ENCODE measurements around the gene ZMYND19.
"Not testable (repeated sequence)": the region's sequence is repeated elsewhere in the genome, so short reads cannot be mapped to it uniquely, and the experiment has no call there.

The ZMYND19 gene

DNA sequence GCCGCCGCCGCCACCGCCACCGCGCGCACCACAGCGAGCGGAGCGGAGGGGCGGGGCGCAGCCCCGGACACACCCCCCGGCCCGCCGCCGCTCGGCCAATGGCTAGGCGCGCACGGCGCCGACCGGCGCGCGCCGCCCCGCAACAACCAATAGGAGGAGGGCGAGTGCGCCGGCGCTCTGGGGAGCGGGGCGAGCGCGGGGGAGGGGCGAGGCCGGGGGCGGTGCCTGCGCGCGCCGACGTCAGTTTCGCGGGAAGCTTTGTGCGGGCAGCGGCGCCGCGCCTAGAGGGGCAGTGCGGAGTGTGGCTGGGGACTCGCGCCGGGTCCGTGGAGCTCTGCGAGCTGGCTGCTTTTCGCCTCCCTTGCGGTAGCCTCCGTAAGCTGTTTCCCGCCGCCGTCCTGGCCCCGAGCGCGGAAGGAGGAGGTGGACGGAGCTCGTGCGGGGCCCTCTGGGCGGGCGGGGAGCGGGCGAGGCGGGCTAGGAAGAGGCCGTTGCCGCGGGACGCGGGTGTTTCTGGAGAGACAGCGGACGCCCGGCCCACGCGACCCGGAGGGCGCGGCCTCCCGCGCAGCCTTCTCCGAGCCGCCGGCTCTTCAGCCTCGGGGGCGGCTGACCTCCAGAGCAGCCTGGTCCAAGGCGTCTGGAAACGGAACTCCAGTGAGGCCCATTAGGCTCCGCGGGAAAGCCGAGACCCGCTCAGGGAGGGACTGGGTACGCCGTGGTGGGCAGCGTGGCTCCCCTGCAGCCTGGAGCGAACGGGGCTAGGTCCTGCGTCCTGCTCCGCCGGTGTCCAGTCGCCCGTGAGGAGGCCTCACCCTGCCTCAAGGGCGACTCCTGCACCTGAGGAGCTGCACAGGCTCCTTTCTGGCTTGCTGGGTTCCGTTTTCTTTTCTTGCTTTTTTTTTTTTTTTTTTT lies at the start of gene ZMYND19:
Gene ZMYND19, minus strand, starts transcription at position 44 of the 915 bp plus-strand sequence. CDS start 249 bp downstream, outside the sequence.
- peak; percentile 94 for DNase-seq

GRCh38 chr9:137639303-137640051 lies 49.2 kb upstream of the ZMYND19 start:
- no peak for DNase-seq

DNA sequence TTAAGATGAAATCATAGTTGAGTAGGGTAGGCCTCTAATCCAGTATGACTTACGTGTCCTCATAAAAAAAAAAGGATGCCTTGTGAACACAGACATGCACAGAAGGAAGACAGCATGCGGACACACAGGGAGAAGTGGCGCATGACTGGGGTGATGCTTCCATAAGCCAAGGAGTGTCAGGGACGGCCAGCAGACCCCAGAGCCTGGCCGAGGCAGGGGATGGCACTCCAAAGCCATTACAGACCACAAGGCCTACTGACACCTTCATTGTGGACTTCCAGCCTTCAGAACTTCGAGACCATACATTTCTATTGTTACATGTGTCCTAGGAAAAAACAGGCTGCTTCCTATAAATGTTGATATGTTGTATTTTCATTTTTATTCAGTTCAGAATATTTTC lies 48.4 kb upstream of the ZMYND19 start:
- no peak for DNase-seq

DNA sequence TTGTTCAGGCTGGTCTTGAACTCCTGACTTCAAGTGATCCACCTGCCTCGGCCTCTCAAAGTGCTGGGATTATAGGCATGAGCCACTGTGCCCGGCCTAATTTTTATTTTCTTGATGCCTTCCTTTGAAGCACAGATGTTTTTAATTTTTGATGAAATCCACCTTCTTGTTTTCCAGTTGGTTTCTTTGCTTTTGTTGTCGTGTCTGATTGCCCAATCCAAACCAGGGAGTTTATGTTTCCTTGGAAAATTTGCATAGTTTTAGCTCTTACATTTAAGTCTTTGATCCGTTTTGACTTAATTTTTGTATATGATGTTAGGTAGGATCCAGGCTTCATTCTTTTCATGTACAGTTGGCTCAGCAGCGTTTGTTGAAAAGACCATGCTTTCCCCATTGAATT lies 43.7 kb upstream of the ZMYND19 start:
- no peak for DNase-seq

- no peak for DNase-seq
Observed at GRCh38 chr9:137632230-137633161, 42.2 kb upstream of the ZMYND19 start.

GRCh38 chr9:137631345-137632229 lies 41.3 kb upstream of the ZMYND19 start:
- no peak for DNase-seq

DNA sequence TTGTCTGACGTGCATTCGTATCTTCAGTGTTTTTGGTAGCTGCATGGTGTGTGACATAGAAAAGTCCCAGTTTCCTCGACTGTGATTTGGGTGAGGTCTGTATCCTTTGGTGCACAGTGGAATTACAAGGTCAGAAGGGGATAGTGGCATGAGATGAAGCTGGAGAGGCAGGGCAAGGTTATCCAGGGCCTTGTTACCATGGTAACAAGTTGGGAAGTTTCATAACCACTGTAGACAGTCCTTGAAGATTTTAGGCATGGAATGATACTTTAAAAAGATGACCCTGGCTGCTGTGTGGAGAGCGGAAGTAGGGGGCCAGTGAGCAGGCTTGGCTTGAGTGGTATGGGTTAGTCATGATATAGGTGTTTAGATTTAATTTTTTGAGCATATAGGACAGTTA lies 40.4 kb upstream of the ZMYND19 start:
- no peak for DNase-seq

- no peak for DNase-seq
Observed at GRCh38 chr9:137630126-137630525, 39.8 kb upstream of the ZMYND19 start.

DNA sequence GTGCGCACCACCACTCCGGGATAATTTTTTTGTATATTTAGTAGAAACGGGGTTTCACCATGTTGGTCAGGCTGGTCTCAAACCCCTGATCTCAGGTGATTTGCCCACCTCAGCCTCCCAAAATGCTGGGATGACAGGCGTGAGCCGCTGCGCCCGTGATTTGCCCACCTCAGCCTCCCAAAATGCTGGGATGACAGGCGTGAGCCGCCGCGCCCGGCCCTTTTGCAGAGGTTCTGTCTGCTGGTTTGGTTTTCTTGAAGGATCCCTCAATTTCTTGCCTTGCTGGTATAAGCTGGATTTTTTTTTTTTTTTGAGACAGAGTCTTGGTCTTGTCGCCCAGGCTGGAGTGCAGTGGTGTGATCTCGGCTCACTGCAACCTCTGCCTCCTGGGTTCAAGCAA lies 37.1 kb upstream of the ZMYND19 start:
- DNase-seq = not testable (repeated sequence)

- DNase-seq = no peak
Observed at GRCh38 chr9:137626464-137626863, 36.2 kb upstream of the ZMYND19 start.

GRCh38 chr9:137622211-137622610 lies 31.9 kb upstream of the ZMYND19 start:
- DNase-seq = not testable (repeated sequence)

DNA sequence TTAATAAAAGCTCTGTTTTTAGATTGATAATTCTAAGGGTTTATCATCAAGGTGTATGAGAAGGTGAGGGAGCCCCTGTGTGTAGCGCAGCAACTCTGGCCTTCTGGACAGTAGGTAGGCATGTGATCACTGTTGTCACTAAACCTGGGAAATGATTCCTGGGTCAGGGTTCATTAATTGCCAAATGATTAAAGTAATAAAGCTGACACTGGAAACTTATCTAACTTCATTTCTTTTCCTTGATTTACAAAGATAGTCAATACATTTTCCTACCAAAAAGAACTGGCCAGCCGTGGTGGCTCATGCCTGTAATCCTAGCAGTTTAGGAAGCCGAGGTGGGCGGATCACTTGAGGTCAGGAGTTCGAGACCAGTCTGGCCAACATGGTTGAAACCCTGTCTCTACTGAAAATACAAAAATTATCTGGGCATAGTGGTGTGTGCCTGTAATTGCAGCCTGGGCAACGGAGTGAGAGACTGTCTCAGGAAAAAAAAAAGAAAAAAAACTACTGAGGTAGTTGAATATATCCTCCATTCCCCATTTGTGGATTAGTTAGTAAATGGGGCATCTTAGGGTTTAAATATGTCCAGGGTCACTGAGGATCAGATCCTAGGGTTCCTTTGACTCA lies 30.9 kb upstream of the ZMYND19 start:
- DNase-seq = no peak

GRCh38 chr9:137620581-137620980 lies 30.3 kb upstream of the ZMYND19 start:
- DNase-seq = no peak

- no peak for DNase-seq
Observed at GRCh38 chr9:137620048-137620405, 29.7 kb upstream of the ZMYND19 start.

DNA sequence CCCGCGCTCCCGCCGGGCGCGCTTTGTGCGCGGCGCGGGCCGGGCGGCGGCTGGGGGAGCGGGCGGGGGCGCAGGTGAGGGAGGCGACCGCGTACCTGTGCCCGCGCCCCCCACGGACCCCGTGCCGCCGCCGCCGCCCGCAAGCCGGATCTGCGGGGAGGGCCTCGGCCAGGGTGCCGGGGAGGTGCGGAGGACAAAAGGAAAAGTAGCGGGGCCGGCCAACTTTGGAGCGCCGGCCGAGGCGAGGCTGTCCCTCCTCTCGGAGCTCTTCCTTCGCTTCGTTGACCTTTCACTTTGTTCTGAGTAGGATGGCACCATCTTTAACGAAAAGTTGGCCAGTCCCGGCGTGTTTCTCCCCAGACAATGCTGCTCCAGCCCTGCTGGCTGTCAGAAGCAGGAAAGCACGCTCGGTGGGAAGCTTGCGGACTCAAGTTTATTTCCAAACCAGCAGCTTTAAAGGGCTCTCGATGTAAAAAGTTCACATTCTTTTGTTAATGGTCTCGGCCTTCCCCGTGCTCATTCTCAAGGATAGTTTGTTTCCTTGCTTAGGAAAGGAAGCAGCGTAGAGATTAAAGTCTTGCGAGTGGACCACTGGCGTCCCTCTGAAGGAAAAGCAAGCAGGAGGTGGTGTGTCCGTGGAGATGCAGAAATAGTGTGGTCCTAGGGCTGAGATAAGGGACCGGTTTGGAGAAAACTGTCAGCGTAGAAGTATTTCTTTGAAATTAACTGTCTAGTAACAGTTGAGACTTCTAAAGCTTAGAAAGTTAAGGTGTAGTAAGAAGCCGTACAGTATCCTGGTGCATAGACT lies 29.1 kb upstream of the ZMYND19 start:
- peak; percentile 66 for DNase-seq

- peak; percentile 93 for DNase-seq
Observed at GRCh38 chr9:137618105-137619067, 28.1 kb upstream of the ZMYND19 start, which contains the start of gene EHMT1. Gene EHMT1, plus strand, starts transcription at chr9:137619005. Its CDS starts 24 bp downstream, at chr9:137619029.

DNA sequence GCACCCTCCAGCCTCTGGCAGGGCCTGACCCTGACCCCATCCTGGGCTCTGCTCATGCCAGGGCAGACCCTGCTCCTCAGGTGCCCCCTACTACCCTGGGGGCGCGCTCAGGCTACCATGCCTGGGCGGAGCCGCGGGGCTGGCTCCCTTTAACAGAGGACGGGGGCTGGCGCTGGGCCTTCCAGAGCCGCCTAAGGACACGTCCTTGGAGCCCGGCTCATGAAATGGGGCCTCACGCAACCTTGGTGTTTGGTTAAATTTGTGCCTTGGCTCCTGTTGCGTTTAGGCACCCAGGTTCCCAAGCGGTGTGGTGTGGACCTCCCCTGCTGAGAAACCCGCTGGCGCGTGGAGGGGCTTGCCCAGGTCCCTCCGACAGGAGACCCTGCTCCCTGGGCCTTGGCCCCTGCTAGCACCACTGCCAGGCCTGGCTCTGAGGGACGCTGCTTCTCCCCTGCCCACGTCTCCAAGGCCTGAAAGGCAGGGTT lies 25.1 kb upstream of the ZMYND19 start:
- no peak for DNase-seq

GRCh38 chr9:137614631-137615386 lies 24.5 kb upstream of the ZMYND19 start:
- no peak for DNase-seq

Data from right forelimb (tissue), 1 donor.